ENCODE data around the gene AKT1. TPM values are rescaled to one million over a fixed set of nuclear protein-coding genes. Genes with fewer than 3 reads are reported as not detected.
"Not testable (repeated sequence)": the region's sequence is repeated elsewhere in the genome, so short reads cannot be mapped to it uniquely, and the experiment has no call there.

AKT1 gene
- total and polyA plus RNA-seq, 4 donors = 30.6 to 192 (median 58.7) TPM

- TF ChIP-seq HNF4G (IDR thresholded peaks at IDR 0.05) (no peak), FOXA1 (IDR thresholded peaks at IDR 0.05) (no peak), MAX (IDR thresholded peaks at IDR 0.05) (no peak), ZBTB33 (IDR thresholded peaks at IDR 0.05) (no peak), TAF1 (conservative IDR thresholded peaks at IDR 0.05) (no peak)
These were observed 47.5 kb upstream of the AKT1 start (continued) for GRCh38 chr14:104843006-104843405.

- no peaks in the 10 kb centered on the region for H3K9me3 ChIP-seq (ENCODE audit: control insufficient read depth in 4 of 4, low read length in 3 of 4)
- no peak overlapping the region for H3K4me3 ChIP-seq (ENCODE audit: low read depth in 1 of 3, low read length in 3 of 3)
- no peak for TF ChIP-seq HNF4A (conservative IDR thresholded peaks at IDR 0.05)
- TF ChIP-seq HNF4G (IDR thresholded peaks at IDR 0.05) = no peak
- TF ChIP-seq NR2F2 (IDR thresholded peaks at IDR 0.05) = no peak
- no peak for TF ChIP-seq CTCF (IDR thresholded peaks at IDR 0.05; ENCODE audit: low read depth, low read length, missing input control)
- no peak for TF ChIP-seq RXRA (IDR thresholded peaks at IDR 0.05)
- TF ChIP-seq ATF3 (IDR thresholded peaks at IDR 0.05) = no peak
- TF ChIP-seq EGR1 (IDR thresholded peaks at IDR 0.05; ENCODE audit: low read depth in 2 of 2) = no peak
- no peak for TF ChIP-seq GABPA (IDR thresholded peaks at IDR 0.05 in 1 of 2, conservative IDR thresholded peaks at IDR 0.05 in 1 of 2)
- TF ChIP-seq FOXA1 (IDR thresholded peaks at IDR 0.05) = no peak
- no peak for TF ChIP-seq SP1 (IDR thresholded peaks at IDR 0.05)
- TF ChIP-seq ZBTB33 (IDR thresholded peaks at IDR 0.05) = no peak
- no peak for TF ChIP-seq JUND (IDR thresholded peaks at IDR 0.05)
- TF ChIP-seq RAD21 (IDR thresholded peaks at IDR 0.05) = no peak
- TF ChIP-seq FOXA2 (IDR thresholded peaks at IDR 0.05) = no peak
- no peak for TF ChIP-seq MAX (IDR thresholded peaks at IDR 0.05)
- TF ChIP-seq TAF1 (conservative IDR thresholded peaks at IDR 0.05) = no peak
- TF ChIP-seq REST (IDR thresholded peaks at IDR 0.05) = no peak
- no peak for TF ChIP-seq YY1 (IDR thresholded peaks at IDR 0.05)
- H3K4me1 ChIP-seq (ENCODE audit: control insufficient read depth in 4 of 4, insufficient read depth in 4 of 4, low read length in 3 of 4) = peaks cover 5 to 16% (median 12%) of the 10 kb centered on the region in 4 donors
- DNase-seq (ENCODE audit: low spot score) = no peak
- H3K9ac ChIP-seq (ENCODE audit: low read depth in 1 of 2, low read length in 2 of 2) = no peak overlapping the region
- WGBS = 82% methylated on average over 1 of the region's 1 CpG
- peaks cover 0 to 11% (median 3%) of the 10 kb centered on the region in 4 donors for H3K27me3 ChIP-seq (ENCODE audit: control insufficient read depth in 4 of 4, insufficient read depth in 4 of 4, low read length in 3 of 4)
- H3K27ac ChIP-seq (ENCODE audit: low read depth in 1 of 2, low read length in 2 of 2) = no peak overlapping the region
- no peaks in the 10 kb centered on the region for H3K36me3 ChIP-seq (ENCODE audit: control insufficient read depth in 4 of 4, insufficient read depth in 3 of 4, low read depth in 1 of 4, low read length in 3 of 4)
These were observed 46.2 kb upstream of the AKT1 start for GRCh38 chr14:104841730-104842129.

GRCh38 chr14:104836171-104836935, 40.8 kb upstream of the AKT1 start:
- DNase-seq (ENCODE audit: low spot score); H3K9ac ChIP-seq (ENCODE audit: low read depth in 1 of 2, low read length in 2 of 2); H3K27me3 ChIP-seq (ENCODE audit: control insufficient read depth in 4 of 4, insufficient read depth in 4 of 4, low read length in 3 of 4); H3K4me3 ChIP-seq (ENCODE audit: low read depth in 1 of 3, low read length in 3 of 3); H3K27ac ChIP-seq (ENCODE audit: low read depth in 1 of 2, low read length in 2 of 2); H3K36me3 ChIP-seq (ENCODE audit: control insufficient read depth in 4 of 4, insufficient read depth in 3 of 4, low read depth in 1 of 4, low read length in 3 of 4); H3K4me1 ChIP-seq (ENCODE audit: control insufficient read depth in 4 of 4, insufficient read depth in 4 of 4, low read length in 3 of 4); H3K9me3 ChIP-seq (ENCODE audit: control insufficient read depth in 4 of 4, low read length in 3 of 4): not testable (repeated sequence)
- WGBS = 95% methylated on average over 40 of the region's 41 CpGs

Measured in liver (tissue), 9 donors.